GM19467 (cell line): Measurements from ENCODE around the gene UGT1A1.

Experiments
- ATAC-seq: cut with Tn5 transposase; IDR thresholded peaks from one replicate; pipeline ENCODE4 v1.9.1; 2021; ENCODE audit warnings: mild to moderate bottlenecking, moderate library complexity; ENCODE audit not compliant: unreplicated experiment

Gene UGT1A1

DNA sequence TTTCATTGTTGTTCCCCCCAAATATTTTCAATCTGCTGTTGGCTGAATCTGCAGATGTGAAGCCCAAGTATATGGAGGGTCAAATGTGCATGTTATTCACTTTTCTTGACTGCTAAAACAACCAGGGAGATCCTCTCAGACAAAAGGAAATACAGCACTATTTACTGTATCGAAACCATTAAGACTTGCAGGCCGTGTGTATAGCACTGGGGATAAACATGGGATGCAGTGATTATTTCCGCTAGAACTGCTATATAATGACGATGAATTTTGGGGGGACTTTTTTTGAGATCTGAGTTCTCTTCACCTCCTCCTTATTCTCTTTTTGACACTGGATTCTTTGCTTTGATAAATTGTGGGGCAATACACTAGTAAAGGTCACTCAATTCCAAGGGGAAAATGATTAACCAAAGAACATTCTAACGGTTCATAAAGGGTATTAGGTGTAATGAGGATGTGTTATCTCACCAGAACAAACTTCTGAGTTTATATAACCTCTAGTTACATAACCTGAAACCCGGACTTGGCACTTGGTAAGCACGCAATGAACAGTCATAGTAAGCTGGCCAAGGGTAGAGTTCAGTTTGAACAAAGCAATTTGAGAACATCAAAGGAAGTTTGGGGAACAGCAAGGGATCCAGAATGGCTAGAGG lies 3.5 kb upstream of the UGT1A1 start:
- no peak for ATAC-seq

GRCh38 chr2:233758141-233758540 lies 1.9 kb upstream of the UGT1A1 start:
- ATAC-seq: no peak

DNA sequence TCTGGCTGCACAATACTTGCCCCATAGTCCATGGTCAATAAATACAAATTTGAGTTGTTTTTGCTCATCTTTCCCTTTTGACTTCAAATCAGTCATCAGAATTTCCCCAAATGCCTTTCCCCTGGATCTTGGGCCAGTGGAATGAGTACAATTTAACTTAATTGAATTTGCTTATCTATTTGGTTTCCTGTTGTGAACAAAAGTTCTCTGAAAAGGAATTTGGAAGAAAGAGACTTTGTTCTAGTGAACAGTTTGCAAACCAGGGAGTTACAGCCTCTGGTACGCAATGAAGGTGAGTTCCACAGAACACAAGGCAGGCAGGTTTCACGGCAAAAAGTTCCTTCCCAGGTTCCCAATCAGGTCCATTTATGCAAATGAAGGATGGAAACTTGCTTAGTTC lies 1.2 kb upstream of the UGT1A1 start:
- no peak for ATAC-seq

- ATAC-seq: no peak
Measured at GRCh38 chr2:233761040-233761769, 1.1 kb downstream of the UGT1A1 start.

DNA sequence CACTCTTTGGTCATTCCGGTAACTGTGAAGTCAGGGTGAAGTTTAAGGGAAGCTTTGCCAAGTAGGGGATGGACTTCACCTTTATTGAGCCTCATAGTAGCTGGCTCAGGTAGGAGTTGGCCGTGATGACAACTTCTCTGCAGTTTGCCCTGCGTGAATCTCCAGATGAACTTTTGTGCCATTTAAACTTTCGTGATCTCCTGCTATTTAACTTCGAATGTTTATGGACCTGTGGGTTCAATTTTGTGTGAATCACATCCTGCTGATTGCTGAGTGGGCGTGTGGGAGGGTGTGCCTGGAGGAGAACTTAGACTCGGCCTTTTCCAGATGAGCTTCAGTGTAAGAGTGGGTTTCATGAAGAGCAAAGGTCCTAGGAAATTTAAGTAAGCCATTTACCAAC lies 4.2 kb downstream of the UGT1A1 start:
- no peak for ATAC-seq

- no peak for ATAC-seq
Measured at GRCh38 chr2:233764761-233765160, 4.7 kb downstream of the UGT1A1 start.

GRCh38 chr2:233766416-233766815 lies 6.3 kb downstream of the UGT1A1 start:
- no peak for ATAC-seq

DNA sequence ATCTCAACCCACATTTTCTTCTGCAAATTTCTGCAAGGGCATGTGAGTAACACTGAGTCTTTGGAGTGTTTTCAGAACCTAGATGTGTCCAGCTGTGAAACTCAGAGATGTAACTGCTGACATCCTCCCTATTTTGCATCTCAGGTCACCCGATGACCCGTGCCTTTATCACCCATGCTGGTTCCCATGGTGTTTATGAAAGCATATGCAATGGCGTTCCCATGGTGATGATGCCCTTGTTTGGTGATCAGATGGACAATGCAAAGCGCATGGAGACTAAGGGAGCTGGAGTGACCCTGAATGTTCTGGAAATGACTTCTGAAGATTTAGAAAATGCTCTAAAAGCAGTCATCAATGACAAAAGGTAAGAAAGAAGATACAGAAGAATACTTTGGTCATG lies 8.0 kb downstream of the UGT1A1 start:
- no peak for ATAC-seq

GRCh38 chr2:233769260-233769659 lies 9.2 kb downstream of the UGT1A1 start:
- ATAC-seq: no peak

DNA sequence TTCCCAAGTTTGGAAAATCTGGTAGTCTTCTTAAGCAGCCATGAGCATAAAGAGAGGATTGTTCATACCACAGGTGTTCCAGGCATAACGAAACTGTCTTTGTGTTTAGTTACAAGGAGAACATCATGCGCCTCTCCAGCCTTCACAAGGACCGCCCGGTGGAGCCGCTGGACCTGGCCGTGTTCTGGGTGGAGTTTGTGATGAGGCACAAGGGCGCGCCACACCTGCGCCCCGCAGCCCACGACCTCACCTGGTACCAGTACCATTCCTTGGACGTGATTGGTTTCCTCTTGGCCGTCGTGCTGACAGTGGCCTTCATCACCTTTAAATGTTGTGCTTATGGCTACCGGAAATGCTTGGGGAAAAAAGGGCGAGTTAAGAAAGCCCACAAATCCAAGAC lies 12.1 kb downstream of the UGT1A1 start:
- ATAC-seq: no peak

DNA sequence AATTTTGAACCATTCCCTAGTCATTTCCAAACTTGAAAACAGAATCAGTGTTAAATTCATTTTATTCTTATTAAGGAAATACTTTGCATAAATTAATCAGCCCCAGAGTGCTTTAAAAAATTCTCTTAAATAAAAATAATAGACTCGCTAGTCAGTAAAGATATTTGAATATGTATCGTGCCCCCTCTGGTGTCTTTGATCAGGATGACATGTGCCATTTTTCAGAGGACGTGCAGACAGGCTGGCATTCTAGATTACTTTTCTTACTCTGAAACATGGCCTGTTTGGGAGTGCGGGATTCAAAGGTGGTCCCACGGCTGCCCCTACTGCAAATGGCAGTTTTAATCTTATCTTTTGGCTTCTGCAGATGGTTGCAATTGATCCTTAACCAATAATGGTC lies 12.5 kb downstream of the UGT1A1 start:
- no peak for ATAC-seq

- ATAC-seq: no peak
Measured at GRCh38 chr2:233773854-233774253, 13.8 kb downstream of the UGT1A1 start.

DNA sequence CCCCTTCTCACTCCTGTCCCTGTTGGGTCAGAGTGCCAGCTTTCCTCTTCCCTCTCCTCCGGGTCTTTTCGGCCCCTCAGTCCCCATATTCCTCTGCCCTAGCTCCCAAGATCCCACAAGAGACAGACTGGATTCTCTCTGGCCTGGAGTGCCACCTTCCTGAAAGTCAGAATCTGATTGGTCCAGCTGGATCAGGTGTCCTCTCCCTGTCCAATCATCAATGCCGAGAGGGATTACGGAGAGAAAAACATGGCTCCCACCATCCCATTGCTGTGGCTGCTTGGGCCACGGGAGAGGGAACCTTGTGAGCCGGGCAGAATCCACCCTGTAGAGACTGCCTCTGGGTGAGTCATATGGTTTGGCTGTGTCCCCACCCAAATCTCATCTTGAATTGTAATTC lies 15.3 kb downstream of the UGT1A1 start:
- no peak for ATAC-seq

DNA sequence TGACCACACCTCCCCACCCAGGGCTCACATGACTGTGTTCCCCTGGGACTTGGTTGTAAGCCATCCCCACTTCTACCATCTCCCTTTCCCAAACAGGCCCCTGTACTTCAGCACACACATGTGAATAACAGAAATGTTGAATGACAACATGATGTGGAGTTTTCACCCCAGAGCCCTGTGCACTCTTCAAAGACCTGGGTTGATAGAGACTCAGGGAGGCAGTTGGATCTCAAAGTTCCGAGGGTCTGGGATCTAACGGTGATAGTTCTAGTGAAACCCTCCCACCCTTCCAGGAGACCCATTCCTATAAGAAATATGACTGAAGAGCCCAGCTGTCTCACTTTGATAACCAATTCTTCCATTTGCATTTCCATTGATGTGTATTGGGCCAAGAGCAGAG lies 18.0 kb downstream of the UGT1A1 start, which contains the start of gene MROH2A:
Gene MROH2A, plus strand, starts transcription at position 301 of the 400 bp plus-strand sequence. CDS start 1,029 bp downstream, outside the sequence.
- ATAC-seq: no peak

DNA sequence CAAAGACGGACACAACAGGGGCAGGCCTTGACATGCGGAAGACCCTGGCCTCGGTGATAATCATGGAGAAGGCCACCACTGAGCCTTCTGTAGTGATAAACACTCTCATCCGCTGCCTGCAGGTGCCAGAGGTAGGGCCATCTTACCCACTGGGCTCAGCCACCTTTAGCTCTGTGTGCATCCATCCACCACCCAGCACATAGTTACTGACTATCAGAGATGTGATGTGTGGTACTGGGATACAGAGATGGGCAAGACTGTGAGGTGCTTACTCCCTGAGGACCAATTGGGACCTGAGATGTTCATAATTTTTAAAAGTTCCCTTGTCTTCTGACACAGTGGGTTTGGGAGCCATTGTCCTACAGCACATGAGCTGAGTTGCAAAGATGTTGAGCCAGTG lies 19.7 kb downstream of the UGT1A1 start:
- no peak for ATAC-seq

- ATAC-seq: no peak
Measured at GRCh38 chr2:233780771-233781170, 20.7 kb downstream of the UGT1A1 start.

GRCh38 chr2:233789554-233789953 lies 29.5 kb downstream of the UGT1A1 start:
- ATAC-seq: no peak

DNA sequence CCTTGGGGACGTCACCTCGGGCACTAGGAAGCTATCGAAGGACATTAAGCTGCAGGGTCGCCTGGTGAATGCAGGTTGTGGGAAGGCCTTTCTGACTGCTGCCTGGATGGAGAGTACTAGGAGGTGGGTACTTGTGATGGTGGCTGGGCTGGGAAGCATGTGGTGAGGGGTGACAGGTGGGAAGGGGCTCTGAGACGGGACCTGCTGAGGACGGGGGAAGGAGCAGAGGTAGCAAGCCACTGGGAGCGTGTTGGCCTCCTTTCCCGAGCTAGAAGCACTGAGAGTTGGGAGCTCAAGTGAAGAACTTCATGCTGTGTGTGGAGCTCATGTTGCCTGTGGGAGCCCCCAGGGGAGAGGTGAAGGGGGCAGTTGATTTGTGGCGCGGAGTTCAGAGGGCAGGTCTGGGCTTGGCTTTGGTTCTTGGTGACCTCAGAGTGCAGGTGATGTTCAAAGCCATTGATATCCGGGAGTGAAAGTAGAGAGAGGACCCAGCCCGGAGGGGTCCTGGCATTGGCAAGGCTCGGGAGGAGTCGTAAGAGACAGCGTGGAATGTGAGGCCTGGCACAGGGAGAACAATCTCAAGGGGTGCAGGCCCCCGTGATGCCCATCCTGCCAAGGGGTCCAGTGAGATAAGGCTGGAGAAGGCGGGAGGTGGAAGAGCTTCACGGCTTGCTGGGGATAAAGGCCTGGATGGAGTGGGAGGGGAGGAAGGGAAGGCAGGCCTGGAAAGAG lies 31.2 kb downstream of the UGT1A1 start:
- no peak for ATAC-seq

DNA sequence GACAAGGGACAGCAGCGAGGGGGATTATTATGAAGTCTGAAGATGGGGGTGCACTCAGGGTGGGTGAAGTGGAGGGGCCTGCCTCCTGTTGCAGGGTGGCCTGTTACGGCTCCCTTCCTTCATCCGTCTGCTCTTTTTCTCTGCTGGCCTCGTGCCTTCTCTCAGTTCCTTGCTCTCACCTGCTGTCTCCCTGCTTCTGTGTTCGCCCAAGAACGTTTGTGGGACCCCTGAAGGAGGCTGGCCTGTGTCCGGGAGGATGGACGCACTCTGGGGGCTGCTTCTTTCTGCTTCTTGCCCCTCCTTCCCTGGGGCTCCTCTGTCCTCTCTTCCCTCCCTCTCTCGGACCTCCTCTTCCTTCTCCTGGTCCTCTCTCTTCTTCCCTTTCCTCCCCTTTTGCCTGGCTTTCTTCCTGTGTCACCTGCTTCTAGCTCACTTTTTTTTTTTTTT lies 31.8 kb downstream of the UGT1A1 start:
- ATAC-seq: no peak

DNA sequence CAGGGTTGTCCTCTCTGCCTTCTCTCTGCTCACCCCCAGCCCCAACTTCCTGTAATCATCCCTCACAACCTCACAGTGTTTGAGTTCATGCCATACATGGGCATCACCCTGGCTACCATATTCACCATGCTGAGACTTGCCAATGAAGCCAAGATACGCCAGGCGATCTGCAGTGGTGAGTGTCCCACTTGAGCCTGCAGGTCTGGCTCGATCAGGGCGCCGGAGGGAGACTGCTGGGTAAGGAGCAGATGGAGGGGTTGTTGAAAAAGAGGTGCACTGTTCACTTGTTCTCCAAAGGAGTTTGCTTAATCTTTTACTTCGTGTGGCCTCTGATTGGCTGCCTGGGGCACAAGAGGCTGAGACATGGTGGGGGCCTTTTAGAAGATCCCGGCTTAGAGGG lies 32.6 kb downstream of the UGT1A1 start:
- no peak for ATAC-seq

- ATAC-seq: no peak
Measured at GRCh38 chr2:233793465-233794127, 33.5 kb downstream of the UGT1A1 start.
